Measurements from ENCODE around the gene IKBKG. TPM values are rescaled to one million over a fixed set of nuclear protein-coding genes. Genes with fewer than 3 reads are reported as not detected.
"Not testable (repeated sequence)": the region's sequence is repeated elsewhere in the genome, so short reads cannot be mapped to it uniquely, and the experiment has no call there.

Gene IKBKG
- total RNA-seq, 2 experiments from 2014 or later, result 14.3 to 34.4 TPM

DNA sequence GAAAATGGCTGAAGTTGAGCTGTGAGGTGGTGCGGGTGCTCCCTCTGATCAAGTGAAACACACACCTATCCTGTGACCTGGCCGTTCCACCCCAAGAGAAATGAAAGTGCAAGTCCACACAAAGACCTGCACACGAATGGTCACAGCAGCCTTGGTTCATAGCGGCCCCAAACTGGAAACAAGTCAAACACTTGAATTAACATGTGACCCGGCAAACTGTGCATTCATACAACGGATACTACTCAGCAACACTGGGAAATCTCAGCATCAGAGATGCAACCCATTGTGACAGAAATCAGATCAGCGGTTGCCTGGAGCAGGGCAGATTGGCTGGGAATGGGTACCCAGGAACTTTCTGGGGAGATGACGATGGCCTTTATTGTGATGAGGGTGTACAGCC is 8.3 kb upstream of the IKBKG start:
- no peak overlapping the region for H3K4me2 ChIP-seq (ENCODE audit: low read length)
- H3K36me3 ChIP-seq (ENCODE audit: insufficient read depth, low read length), result peaks cover 23% of the 10 kb centered on the region
- H3K9me2 ChIP-seq (ENCODE audit: insufficient read depth, low read length), result no peaks in the 10 kb centered on the region
- ChIA-PET CTCF (ENCODE audit: unreplicated experiment) (no interaction called here), POLR2A (no interaction called here)
- intact Hi-C loops (cut with micrococcal nuclease; ENCODE audit: unreplicated experiment), result no loop called here
- no peak for DNase-seq (ENCODE audit: low spot score)
- no peaks in the 10 kb centered on the region for H3K9me3 ChIP-seq (ENCODE audit: low read length)
- no peak for TF ChIP-seq EZH2phosphoT487 (IDR thresholded peaks at IDR 0.05; ENCODE audit: borderline replicate concordance, low read depth, low read length)
- TF ChIP-seq, protein P1, sequence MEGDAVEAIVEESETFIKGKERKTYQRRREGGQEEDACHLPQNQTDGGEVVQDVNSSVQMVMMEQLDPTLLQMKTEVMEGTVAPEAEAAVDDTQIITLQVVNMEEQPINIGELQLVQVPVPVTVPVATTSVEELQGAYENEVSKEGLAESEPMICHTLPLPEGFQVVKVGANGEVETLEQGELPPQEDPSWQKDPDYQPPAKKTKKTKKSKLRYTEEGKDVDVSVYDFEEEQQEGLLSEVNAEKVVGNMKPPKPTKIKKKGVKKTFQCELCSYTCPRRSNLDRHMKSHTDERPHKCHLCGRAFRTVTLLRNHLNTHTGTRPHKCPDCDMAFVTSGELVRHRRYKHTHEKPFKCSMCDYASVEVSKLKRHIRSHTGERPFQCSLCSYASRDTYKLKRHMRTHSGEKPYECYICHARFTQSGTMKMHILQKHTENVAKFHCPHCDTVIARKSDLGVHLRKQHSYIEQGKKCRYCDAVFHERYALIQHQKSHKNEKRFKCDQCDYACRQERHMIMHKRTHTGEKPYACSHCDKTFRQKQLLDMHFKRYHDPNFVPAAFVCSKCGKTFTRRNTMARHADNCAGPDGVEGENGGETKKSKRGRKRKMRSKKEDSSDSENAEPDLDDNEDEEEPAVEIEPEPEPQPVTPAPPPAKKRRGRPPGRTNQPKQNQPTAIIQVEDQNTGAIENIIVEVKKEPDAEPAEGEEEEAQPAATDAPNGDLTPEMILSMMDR (conservative IDR thresholded peaks at IDR 0.05; ENCODE audit: low read length), result no peak
- no peaks in the 10 kb centered on the region for H4K20me1 ChIP-seq (ENCODE audit: insufficient read depth, low read length)
- H3K4me3 ChIP-seq (ENCODE audit: low read depth, low read length, poor library complexity, severe bottlenecking), result no peak overlapping the region
- no peaks in the 10 kb centered on the region for H3K79me2 ChIP-seq (ENCODE audit: insufficient read depth, low read depth, low read length)
- H2AFZ ChIP-seq (ENCODE audit: low read length), result no peak overlapping the region
- H3K4me1 ChIP-seq (ENCODE audit: insufficient read depth, low read length, poor library complexity, severe bottlenecking), result peaks cover 9% of the 10 kb centered on the region
- H3K27ac ChIP-seq (ENCODE audit: low read depth, low read length, poor library complexity, severe bottlenecking), result no peak overlapping the region
- no TSS peak for BruUV-seq (replicated peaks)

DNA sequence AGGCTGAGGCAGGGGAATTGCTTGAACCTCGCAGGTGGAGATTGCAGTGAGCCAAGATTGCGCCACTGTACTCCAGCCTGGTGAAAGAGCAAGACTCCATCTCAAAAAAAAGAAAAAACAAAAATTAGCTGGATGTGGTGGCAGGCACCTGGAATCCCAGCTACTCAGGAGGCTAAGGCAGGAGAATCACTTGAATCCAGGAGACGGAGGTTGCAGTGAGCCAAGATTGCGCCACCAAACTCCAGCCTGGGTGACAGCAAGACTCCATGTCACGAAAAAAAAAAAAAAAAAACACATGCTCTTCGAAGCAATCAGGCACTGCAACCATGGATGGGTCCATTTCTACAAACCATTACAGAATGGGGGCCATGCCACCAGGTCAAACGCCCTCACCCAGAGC is 7.1 kb upstream of the IKBKG start:
- H3K9me3 ChIP-seq (ENCODE audit: low read length); H2AFZ ChIP-seq (ENCODE audit: low read length); H3K4me1 ChIP-seq (ENCODE audit: insufficient read depth, low read length, poor library complexity, severe bottlenecking); H3K27ac ChIP-seq (ENCODE audit: low read depth, low read length, poor library complexity, severe bottlenecking); intact Hi-C loops (cut with micrococcal nuclease; ENCODE audit: unreplicated experiment); H3K9me2 ChIP-seq (ENCODE audit: insufficient read depth, low read length); BruUV-seq (replicated peaks); H3K4me2 ChIP-seq (ENCODE audit: low read length); H3K79me2 ChIP-seq (ENCODE audit: insufficient read depth, low read depth, low read length); H4K20me1 ChIP-seq (ENCODE audit: insufficient read depth, low read length); DNase-seq (ENCODE audit: low spot score); H3K4me3 ChIP-seq (ENCODE audit: low read depth, low read length, poor library complexity, severe bottlenecking); CTCF ChIA-PET (ENCODE audit: unreplicated experiment): not testable (repeated sequence)
- peaks cover 22% of the 10 kb centered on the region for H3K36me3 ChIP-seq (ENCODE audit: insufficient read depth, low read length)
- POLR2A ChIA-PET, result interaction anchor here (0.7 kb wide), 1 partner anchor 17 kb away, joined by 5 read pairs; no protein-coding TSS in a partner anchor

DNA sequence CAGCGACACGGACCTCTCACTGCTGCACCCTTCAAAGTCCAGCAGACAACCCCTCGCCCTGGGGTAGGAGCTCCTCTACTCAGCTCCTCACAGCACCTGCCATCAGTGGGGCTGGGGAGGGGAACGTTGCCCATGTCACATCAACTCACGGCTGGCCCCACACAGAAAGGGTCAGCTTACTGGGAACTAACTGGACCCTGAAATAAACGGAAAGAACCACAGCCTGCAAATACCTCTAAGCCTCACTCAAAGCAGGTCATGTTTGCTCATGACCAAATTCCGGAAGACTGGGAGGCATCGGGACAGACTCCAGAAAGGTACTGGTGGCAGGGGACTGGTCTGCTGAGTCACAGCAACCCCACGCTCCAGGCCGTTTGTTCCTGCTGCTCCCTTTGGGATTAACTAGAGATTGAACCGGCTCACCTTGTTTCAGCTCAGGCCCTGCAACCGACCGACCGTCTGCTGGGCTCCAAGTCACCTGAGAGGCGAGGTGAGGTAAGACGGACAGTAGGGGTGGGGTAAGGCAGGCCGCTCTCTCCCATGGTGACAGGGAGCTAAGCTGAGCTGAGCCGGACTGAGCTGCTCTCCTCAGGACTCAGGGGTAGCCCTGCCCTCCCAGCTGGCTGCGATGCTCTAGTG is 6.4 kb upstream of the IKBKG start:
- Histone ChIP-seq H3K4me1 (ENCODE audit: insufficient read depth, low read length, poor library complexity, severe bottlenecking) (peaks cover 7% of the 10 kb centered on the region), H3K4me3 (ENCODE audit: low read depth, low read length, poor library complexity, severe bottlenecking) (no peak overlapping the region), H3K4me2 (ENCODE audit: low read length) (no peak overlapping the region), H2AFZ (ENCODE audit: low read length) (no peak overlapping the region), H3K36me3 (ENCODE audit: insufficient read depth, low read length) (peaks cover 21% of the 10 kb centered on the region), H3K79me2 (ENCODE audit: insufficient read depth, low read depth, low read length) (peaks cover 3% of the 10 kb centered on the region; the same call in 1 of the 2 replicates), H4K20me1 (ENCODE audit: insufficient read depth, low read length) (no peaks in the 10 kb centered on the region), H3K27ac (ENCODE audit: low read depth, low read length, poor library complexity, severe bottlenecking) (no peak overlapping the region), H3K9me3 (ENCODE audit: low read length) (no peaks in the 10 kb centered on the region), H3K9me2 (ENCODE audit: insufficient read depth, low read length) (no peaks in the 10 kb centered on the region)
- ChIA-PET POLR2A (no interaction called here), CTCF (ENCODE audit: unreplicated experiment) (no interaction called here)
- no peak for DNase-seq (ENCODE audit: low spot score)
- no peak for TF ChIP-seq EZH2phosphoT487 (IDR thresholded peaks at IDR 0.05; ENCODE audit: borderline replicate concordance, low read depth, low read length)
- TF ChIP-seq, protein P1 (conservative IDR thresholded peaks at IDR 0.05; ENCODE audit: low read length), result no peak
- BruUV-seq (replicated peaks), result no TSS peak
- intact Hi-C loops (cut with micrococcal nuclease; ENCODE audit: unreplicated experiment), result no loop called here

Measured in OCI-LY7 (cell line).